ENCODE measurements around the gene BMPER.

DNA sequence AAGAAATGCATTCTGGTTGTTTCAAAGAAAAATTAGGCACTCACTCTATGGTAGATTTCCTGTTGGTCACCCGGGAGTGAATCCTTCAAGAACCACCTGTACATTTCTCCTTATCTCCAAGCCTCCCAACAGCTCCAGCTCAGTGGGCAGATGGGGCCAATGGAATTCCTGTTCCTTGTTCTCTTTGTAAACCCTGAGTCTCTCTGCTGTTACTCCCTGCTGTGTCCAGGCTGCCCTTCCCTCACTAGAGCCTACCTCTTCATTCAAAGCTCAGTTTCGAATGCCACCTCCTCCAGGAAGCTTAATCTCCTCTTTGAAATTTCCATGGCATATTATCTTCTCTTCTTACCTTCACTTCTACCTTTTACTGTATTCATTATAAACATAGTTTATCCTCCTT lies 3.5 kb upstream of the BMPER start:
- TF ChIP-seq, protein P1, sequence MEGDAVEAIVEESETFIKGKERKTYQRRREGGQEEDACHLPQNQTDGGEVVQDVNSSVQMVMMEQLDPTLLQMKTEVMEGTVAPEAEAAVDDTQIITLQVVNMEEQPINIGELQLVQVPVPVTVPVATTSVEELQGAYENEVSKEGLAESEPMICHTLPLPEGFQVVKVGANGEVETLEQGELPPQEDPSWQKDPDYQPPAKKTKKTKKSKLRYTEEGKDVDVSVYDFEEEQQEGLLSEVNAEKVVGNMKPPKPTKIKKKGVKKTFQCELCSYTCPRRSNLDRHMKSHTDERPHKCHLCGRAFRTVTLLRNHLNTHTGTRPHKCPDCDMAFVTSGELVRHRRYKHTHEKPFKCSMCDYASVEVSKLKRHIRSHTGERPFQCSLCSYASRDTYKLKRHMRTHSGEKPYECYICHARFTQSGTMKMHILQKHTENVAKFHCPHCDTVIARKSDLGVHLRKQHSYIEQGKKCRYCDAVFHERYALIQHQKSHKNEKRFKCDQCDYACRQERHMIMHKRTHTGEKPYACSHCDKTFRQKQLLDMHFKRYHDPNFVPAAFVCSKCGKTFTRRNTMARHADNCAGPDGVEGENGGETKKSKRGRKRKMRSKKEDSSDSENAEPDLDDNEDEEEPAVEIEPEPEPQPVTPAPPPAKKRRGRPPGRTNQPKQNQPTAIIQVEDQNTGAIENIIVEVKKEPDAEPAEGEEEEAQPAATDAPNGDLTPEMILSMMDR (IDR thresholded peaks at IDR 0.05) = no peak
- no peak for TF ChIP-seq POLR2A (IDR thresholded peaks at IDR 0.05)

All from lower leg skin (tissue), 3 donors.